GM12878 (cell line): ENCODE results near the gene FAM120B. TPM values are rescaled to one million over a fixed set of nuclear protein-coding genes. Genes with fewer than 3 reads are reported as not detected.

Experiments
- ATAC-seq: fragments of 200-7000 bp; cut with Tn5 transposase; 3 replicates; pipeline ENCODE4 v1.9.1; 2020; ENCODE audit warnings: mild to moderate bottlenecking, moderate library complexity
- BruUV-seq: library from RNA; stranded (reverse); fragments of 400-500 nt; replicated peaks from 2 replicates; lab custom pipeline; 2021; lab: Mats Ljungman, UMichigan
- CTCF ChIA-PET: fragments of 300-600 bp; sonication (Branson Sonifier 250); formaldehyde crosslinking; extraction: SDS; loops from one replicate; lab custom pipeline; 2021; ENCODE audit warnings: inconsistent platforms; lab: Yijun Ruan, JAX
- POLR2A ChIA-PET: fragments of 350-600 bp; formaldehyde crosslinking; extraction: SDS; loops from one replicate; lab custom pipeline; 2021; ENCODE audit warnings: inconsistent platforms; lab: Charles Lee
- RAD21 ChIA-PET: fragments of 300-600 bp; sonication (Branson Sonifier 250); formaldehyde crosslinking; loops from one replicate; lab custom pipeline; 2023; ENCODE audit warnings: antibody characterized with exemption; ENCODE audit not compliant: unreplicated experiment; lab: Charles Lee
- SMC1A ChIA-PET: fragments of 300-600 bp; sonication (Branson Sonifier 250); formaldehyde crosslinking; loops from one replicate; lab custom pipeline; 2023; ENCODE audit not compliant: unreplicated experiment, uncharacterized antibody; lab: Charles Lee
- DNase-seq: peaks from one replicate; pipeline ENCODE4 v3.0.0-alpha.2; 2011; ENCODE audit warnings: low read depth, low spot score
- FAIRE-seq: peaks from 3 replicates; lab custom pipeline; 2011; peaks lifted over from hg19 to GRCh38; lab: Jason Lieb, UNC
- H2AFZ ChIP-seq: 2 replicates; pipeline ENCODE4 v1.6.0; 2011; ENCODE audit warnings: low read depth, low read length, control low read depth; ENCODE audit not compliant: control insufficient read depth
- H3K27ac ChIP-seq: 2 replicates; pipeline ENCODE4 v1.5.1; 2011; ENCODE audit warnings: control low read depth; ENCODE audit not compliant: control insufficient read depth, insufficient read depth
- H3K27me3 ChIP-seq, 2 experiments: replicated peaks in 1 of 2; 2 replicates each; pipeline versions ENCODE4 v1.6.0 to v1.6.1; 2011; ENCODE audit warnings: low read length in 1 of 2; ENCODE audit not compliant: control insufficient read depth in 2 of 2, insufficient read depth in 2 of 2
- H3K36me3 ChIP-seq, 2 experiments: 2 replicates each; pipeline ENCODE4 v1.5.1; 2011; ENCODE audit warnings: low read length in 1 of 2; ENCODE audit not compliant: control insufficient read depth in 2 of 2, insufficient read depth in 2 of 2
- H3K4me1 ChIP-seq: 2 replicates; pipeline ENCODE4 v1.6.1; 2011; ENCODE audit warnings: mild to moderate bottlenecking, low read length, moderate library complexity, mixed read lengths; ENCODE audit not compliant: control insufficient read depth, insufficient read depth
- H3K4me2 ChIP-seq: 2 replicates; pipeline ENCODE4 v1.6.0; 2011; ENCODE audit warnings: control low read depth; ENCODE audit not compliant: control insufficient read depth, insufficient read depth
- H3K4me3 ChIP-seq: fragments of 200-600 bp; sonication (generic); 2 replicates; pipeline ENCODE4 v1.5.1; 2016
- H3K79me2 ChIP-seq: 2 replicates; pipeline ENCODE4 v1.6.0; 2011; ENCODE audit warnings: low read length; ENCODE audit not compliant: control insufficient read depth, insufficient read depth
- H3K9ac ChIP-seq: 2 replicates; pipeline ENCODE4 v1.8.0; 2011; ENCODE audit warnings: low read length, control low read depth, mixed read lengths; ENCODE audit not compliant: control insufficient read depth, insufficient read depth
- H3K9me3 ChIP-seq: replicated peaks from 3 replicates; pipeline ENCODE4 v1.5.1; 2011; ENCODE audit warnings: mild to moderate bottlenecking, low read length; ENCODE audit not compliant: control insufficient read depth, insufficient read depth
- H4K20me1 ChIP-seq: 2 replicates; pipeline ENCODE4 v1.6.0; 2011; ENCODE audit not compliant: control insufficient read depth, insufficient read depth
- BHLHE40 ChIP-seq, 2 experiments: fragments of 450-650 bp in 1 of 2; IDR thresholded peaks; 2 replicates each; pipeline ENCODE4 v1.6.1; 2011 to 2017; ENCODE audit warnings: low read depth in 2 of 2, borderline replicate concordance in 1 of 2, improper control_type of control experiment in 1 of 2, low read length in 1 of 2, mild to moderate bottlenecking in 1 of 2
- CBFB ChIP-seq: IDR thresholded peaks from 2 replicates; pipeline ENCODE4 v1.6.1; 2016; ENCODE audit warnings: antibody characterized with exemption, low read depth
- CEBPB ChIP-seq, 2 experiments: fragments of 150-350 bp in 1 of 2; IDR thresholded peaks; 2 replicates each; pipeline ENCODE4 v1.6.1; 2012 to 2014; ENCODE audit warnings: low read depth in 2 of 2, low read length in 2 of 2, borderline replicate concordance in 1 of 2, inconsistent platforms in 1 of 2
- ETV6 ChIP-seq, 2 experiments: fragments of 450-650 bp in 1 of 2; IDR thresholded peaks in 1 of 2; conservative IDR thresholded peaks in 1 of 2; 2 replicates each; pipeline ENCODE4 v1.6.1; 2014; ENCODE audit warnings: antibody characterized with exemption in 1 of 2, borderline replicate concordance in 1 of 2, low read depth in 1 of 2, mild to moderate bottlenecking in 1 of 2, moderate library complexity in 1 of 2
- HDAC6 ChIP-seq: fragments of 200-600 bp; sonication (generic); IDR thresholded peaks from one replicate; pipeline ENCODE4 v1.8.0; 2017; ENCODE audit warnings: antibody characterized with exemption; ENCODE audit not compliant: unreplicated experiment
- MEF2A ChIP-seq: IDR thresholded peaks from 2 replicates; pipeline ENCODE4 v1.6.1; 2011; ENCODE audit warnings: low read depth, mild to moderate bottlenecking, low read length, moderate library complexity; ENCODE audit not compliant: insufficient read depth
- MEF2B ChIP-seq: fragments of 450-650 bp; IDR thresholded peaks from 2 replicates; pipeline ENCODE4 v1.6.1; 2018; ENCODE audit warnings: mild to moderate bottlenecking, moderate library complexity; ENCODE audit not compliant: partially characterized antibody, poor library complexity, severe bottlenecking
- POLR2A ChIP-seq: IDR thresholded peaks from 2 replicates; pipeline ENCODE4 v1.6.1; 2011; ENCODE audit warnings: low read depth, mild to moderate bottlenecking, low read length
- POLR2AphosphoS2 ChIP-seq: IDR thresholded peaks from 2 replicates; pipeline ENCODE4 v1.6.1; 2011; ENCODE audit warnings: low read depth, mild to moderate bottlenecking, low read length, improper control_type of control experiment, moderate library complexity
- RAD51 ChIP-seq: fragments of 450-650 bp; IDR thresholded peaks from 2 replicates; pipeline ENCODE4 v1.6.1; 2016; ENCODE audit warnings: moderate library complexity, mild to moderate bottlenecking, inconsistent platforms
- SMAD5 ChIP-seq: IDR thresholded peaks from 2 replicates; pipeline ENCODE4 v1.6.1; 2016; ENCODE audit warnings: antibody characterized with exemption, low read depth
- SMARCA5 ChIP-seq: fragments of 450-650 bp; IDR thresholded peaks from 2 replicates; pipeline ENCODE4 v1.6.1; 2017; ENCODE audit warnings: mild to moderate bottlenecking
- SUZ12 ChIP-seq: fragments of 200-600 bp; sonication (generic); IDR thresholded peaks from one replicate; pipeline ENCODE4 v1.6.1; 2018; ENCODE audit warnings: antibody characterized with exemption, mild to moderate bottlenecking; ENCODE audit not compliant: unreplicated experiment
- YY1 ChIP-seq: IDR thresholded peaks from 2 replicates; pipeline ENCODE4 v1.6.1; 2011; ENCODE audit warnings: low read depth, mild to moderate bottlenecking, low read length
- whole genome bisulfite sequencing: methylation state at CpG from one replicate; pipeline ENCODE4 v1.1.6; 2016; ENCODE audit warnings: low lambda C conversion rate; ENCODE audit not compliant: insufficient replicate concordance, insufficient coverage; ENCODE audit errors: missing lambda C conversion rate; 5-methylcytosine and 5-hydroxymethylcytosine counted together
- in situ Hi-C: fragments of 300-500 bp; cut with MboI; formaldehyde crosslinking; loops from 9 replicates; pipeline ENCODE4 v1.14.3; 2018; ENCODE audit warnings: mixed read lengths
- intact Hi-C: fragments of 100-400 bp; cut with micrococcal nuclease; formaldehyde crosslinking; loops from one replicate; pipeline ENCODE4 v1.14.2; 2022; ENCODE audit not compliant: unreplicated experiment
- polyA plus RNA-seq, 11 experiments: library from polyadenylated mRNA; depleted of rRNA in 4 of 11; unstranded in 6 of 11; stranded (reverse) in 5 of 11; fragments of >200 nt; fragmentation: Nextera tagmentation in 4 of 11; fragmentation: Illumina TruSeq in 1 of 11; extraction: Ambion mirVana in 4 of 11; extraction: Trizol in 1 of 11; gene quantifications; 1 replicate in 1 of 11; 2 replicates in 10 of 11; pipeline versions ENCODE4 v1.2.1 to v1.2.3, GENCODE V29; 2011 to 2016; ENCODE audit warnings: inconsistent platforms in 2 of 11, missing spikeins in 2 of 11, low read depth in 1 of 11
- total RNA-seq, 4 experiments: library from RNA; depleted of rRNA in 3 of 4; stranded (reverse); fragments of >200 nt in 3 of 4; fragmentation: Illumina TruSeq in 1 of 4; extraction: Trizol in 1 of 4; gene quantifications; 2 replicates each; pipeline versions ENCODE4 v1.2.1 to v1.2.3, GENCODE V29; 2013 to 2021
- TF ChIP-seq, protein P1 (sequence below): fragments of 450-650 bp; IDR thresholded peaks from 2 replicates; pipeline ENCODE4 v1.6.1; 2016; ENCODE audit warnings: mild to moderate bottlenecking
- TF ChIP-seq, protein P2 (sequence below): fragments of 450-650 bp; IDR thresholded peaks from 2 replicates; pipeline ENCODE4 v1.6.1; 2017; ENCODE audit warnings: mild to moderate bottlenecking, moderate library complexity
- TF ChIP-seq, protein P3 (sequence below): fragments of 450-650 bp; IDR thresholded peaks from 2 replicates; pipeline ENCODE4 v1.6.1; 2017; ENCODE audit warnings: borderline replicate concordance
- TF ChIP-seq, protein P4 (sequence below): IDR thresholded peaks from 2 replicates; pipeline ENCODE4 v1.6.1; 2012; ENCODE audit warnings: low read depth, low read length, improper control_type of control experiment

Gene FAM120B
- total and polyA plus RNA-seq, 10 of the 15 experiments (the other 5 are each of a cell fraction or from before 2014, with no cell fraction given), result 3.3 to 21.6 (median 15.3) TPM

DNA sequence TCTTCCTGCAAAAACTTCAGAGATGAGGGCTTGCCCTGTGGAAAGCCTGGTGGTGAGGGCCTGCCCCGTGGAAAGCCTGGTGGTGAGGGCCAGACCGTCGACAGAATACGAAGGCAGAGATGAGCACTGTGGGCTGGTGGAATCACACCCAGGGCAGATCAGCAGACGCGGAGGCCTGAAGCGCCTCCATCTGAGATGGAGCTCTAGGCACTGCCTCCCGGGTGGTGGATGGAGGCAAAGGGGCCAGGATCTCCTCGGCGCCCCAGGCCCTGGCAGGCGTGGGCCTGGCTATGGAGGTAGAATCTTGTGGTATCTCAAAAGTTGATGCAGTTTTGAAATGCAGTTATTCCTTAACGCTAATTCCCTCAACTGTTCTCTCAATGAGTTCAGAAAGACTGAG, 141.8 kb downstream of the FAM120B start:
- Histone ChIP-seq H3K79me2 (no peaks in the 10 kb centered on the region), H3K4me2 (no peak overlapping the region), H4K20me1 (no peaks in the 10 kb centered on the region), H3K9me3 (peaks cover 4% of the 10 kb centered on the region; the same call in 1 of the 3 replicates), H3K4me1 (no peaks in the 10 kb centered on the region), H3K27me3 (no peaks in the 10 kb centered on the region), H3K9ac (no peak overlapping the region), H3K36me3 (no peaks in the 10 kb centered on the region), H2AFZ (no peak overlapping the region), H3K4me3 (no peak overlapping the region), H3K27ac (no peak overlapping the region)
- FAIRE-seq, result no peak
- WGBS, result 52% methylated on average over 12 of the region's 12 CpGs
- ChIA-PET RAD21 (no interaction called here), POLR2A (no interaction called here), CTCF (interaction anchor here (0.8 kb wide), 1 partner anchor 70 kb away, joined by 3 read pairs; no protein-coding TSS in a partner anchor), SMC1A (no interaction called here)
- intact Hi-C loops, result no loop called here
- in situ Hi-C loops, result no loop called here
- ATAC-seq, result no peak
- BruUV-seq, result no TSS peak
- DNase-seq, result no peak
- no peak for TF ChIP-seq CBFB
- no peak for TF ChIP-seq SUZ12
- no peak for TF ChIP-seq RAD51
- TF ChIP-seq, protein P1, sequence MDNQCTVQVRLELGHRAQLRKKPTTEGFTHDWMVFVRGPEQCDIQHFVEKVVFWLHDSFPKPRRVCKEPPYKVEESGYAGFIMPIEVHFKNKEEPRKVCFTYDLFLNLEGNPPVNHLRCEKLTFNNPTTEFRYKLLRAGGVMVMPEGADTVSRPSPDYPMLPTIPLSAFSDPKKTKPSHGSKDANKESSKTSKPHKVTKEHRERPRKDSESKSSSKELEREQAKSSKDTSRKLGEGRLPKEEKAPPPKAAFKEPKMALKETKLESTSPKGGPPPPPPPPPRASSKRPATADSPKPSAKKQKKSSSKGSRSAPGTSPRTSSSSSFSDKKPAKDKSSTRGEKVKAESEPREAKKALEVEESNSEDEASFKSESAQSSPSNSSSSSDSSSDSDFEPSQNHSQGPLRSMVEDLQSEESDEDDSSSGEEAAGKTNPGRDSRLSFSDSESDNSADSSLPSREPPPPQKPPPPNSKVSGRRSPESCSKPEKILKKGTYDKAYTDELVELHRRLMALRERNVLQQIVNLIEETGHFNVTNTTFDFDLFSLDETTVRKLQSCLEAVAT, result no peak
- TF ChIP-seq MEF2A, result no peak
- no peak for TF ChIP-seq HDAC6
- TF ChIP-seq, protein P2, sequence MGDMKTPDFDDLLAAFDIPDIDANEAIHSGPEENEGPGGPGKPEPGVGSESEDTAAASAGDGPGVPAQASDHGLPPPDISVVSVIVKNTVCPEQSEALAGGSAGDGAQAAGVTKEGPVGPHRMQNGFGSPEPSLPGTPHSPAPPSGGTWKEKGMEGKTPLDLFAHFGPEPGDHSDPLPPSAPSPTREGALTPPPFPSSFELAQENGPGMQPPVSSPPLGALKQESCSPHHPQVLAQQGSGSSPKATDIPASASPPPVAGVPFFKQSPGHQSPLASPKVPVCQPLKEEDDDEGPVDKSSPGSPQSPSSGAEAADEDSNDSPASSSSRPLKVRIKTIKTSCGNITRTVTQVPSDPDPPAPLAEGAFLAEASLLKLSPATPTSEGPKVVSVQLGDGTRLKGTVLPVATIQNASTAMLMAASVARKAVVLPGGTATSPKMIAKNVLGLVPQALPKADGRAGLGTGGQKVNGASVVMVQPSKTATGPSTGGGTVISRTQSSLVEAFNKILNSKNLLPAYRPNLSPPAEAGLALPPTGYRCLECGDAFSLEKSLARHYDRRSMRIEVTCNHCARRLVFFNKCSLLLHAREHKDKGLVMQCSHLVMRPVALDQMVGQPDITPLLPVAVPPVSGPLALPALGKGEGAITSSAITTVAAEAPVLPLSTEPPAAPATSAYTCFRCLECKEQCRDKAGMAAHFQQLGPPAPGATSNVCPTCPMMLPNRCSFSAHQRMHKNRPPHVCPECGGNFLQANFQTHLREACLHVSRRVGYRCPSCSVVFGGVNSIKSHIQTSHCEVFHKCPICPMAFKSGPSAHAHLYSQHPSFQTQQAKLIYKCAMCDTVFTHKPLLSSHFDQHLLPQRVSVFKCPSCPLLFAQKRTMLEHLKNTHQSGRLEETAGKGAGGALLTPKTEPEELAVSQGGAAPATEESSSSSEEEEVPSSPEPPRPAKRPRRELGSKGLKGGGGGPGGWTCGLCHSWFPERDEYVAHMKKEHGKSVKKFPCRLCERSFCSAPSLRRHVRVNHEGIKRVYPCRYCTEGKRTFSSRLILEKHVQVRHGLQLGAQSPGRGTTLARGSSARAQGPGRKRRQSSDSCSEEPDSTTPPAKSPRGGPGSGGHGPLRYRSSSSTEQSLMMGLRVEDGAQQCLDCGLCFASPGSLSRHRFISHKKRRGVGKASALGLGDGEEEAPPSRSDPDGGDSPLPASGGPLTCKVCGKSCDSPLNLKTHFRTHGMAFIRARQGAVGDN, result no peak
- no peak for TF ChIP-seq POLR2AphosphoS2
- no peak for TF ChIP-seq POLR2A
- TF ChIP-seq MEF2B, result no peak
- no peak for TF ChIP-seq SMAD5
- no peak for TF ChIP-seq YY1
- TF ChIP-seq BHLHE40 (IDR thresholded peaks at IDR 0.05; ENCODE audit: borderline replicate concordance in 1 of 2, low read depth in 2 of 2, low read length in 1 of 2), result no peak
- TF ChIP-seq SMARCA5, result no peak
- no peak for TF ChIP-seq CEBPB (IDR thresholded peaks at IDR 0.05; ENCODE audit: borderline replicate concordance in 1 of 2, low read depth in 2 of 2, low read length in 2 of 2)
- TF ChIP-seq ETV6 (conservative IDR thresholded peaks at IDR 0.05 in 1 of 2, IDR thresholded peaks at IDR 0.05 in 1 of 2; ENCODE audit: borderline replicate concordance in 1 of 2, low read depth in 1 of 2), result no peak
- TF ChIP-seq, protein P3, sequence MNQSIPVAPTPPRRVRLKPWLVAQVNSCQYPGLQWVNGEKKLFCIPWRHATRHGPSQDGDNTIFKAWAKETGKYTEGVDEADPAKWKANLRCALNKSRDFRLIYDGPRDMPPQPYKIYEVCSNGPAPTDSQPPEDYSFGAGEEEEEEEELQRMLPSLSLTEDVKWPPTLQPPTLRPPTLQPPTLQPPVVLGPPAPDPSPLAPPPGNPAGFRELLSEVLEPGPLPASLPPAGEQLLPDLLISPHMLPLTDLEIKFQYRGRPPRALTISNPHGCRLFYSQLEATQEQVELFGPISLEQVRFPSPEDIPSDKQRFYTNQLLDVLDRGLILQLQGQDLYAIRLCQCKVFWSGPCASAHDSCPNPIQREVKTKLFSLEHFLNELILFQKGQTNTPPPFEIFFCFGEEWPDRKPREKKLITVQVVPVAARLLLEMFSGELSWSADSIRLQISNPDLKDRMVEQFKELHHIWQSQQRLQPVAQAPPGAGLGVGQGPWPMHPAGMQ, result no peak
- TF ChIP-seq, protein P4, sequence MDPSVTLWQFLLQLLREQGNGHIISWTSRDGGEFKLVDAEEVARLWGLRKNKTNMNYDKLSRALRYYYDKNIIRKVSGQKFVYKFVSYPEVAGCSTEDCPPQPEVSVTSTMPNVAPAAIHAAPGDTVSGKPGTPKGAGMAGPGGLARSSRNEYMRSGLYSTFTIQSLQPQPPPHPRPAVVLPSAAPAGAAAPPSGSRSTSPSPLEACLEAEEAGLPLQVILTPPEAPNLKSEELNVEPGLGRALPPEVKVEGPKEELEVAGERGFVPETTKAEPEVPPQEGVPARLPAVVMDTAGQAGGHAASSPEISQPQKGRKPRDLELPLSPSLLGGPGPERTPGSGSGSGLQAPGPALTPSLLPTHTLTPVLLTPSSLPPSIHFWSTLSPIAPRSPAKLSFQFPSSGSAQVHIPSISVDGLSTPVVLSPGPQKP, result no peak
